Neural progenitor cell (in vitro differentiated cells): ENCODE measurements around the gene NUP133.

Experiments
- CTCF ChIP-seq: fragments of 200-600 bp; sonication (generic); IDR thresholded peaks from 2 replicates; pipeline ENCODE4 v1.5.1; 2017; ENCODE audit warnings: antibody characterized with exemption, mild to moderate bottlenecking
- EZH2phosphoT487 ChIP-seq: fragments of 200-600 bp; sonication (generic); IDR thresholded peaks from 2 replicates; pipeline ENCODE4 v1.6.1; 2017; ENCODE audit warnings: antibody characterized with exemption

- no peak for TF ChIP-seq EZH2phosphoT487
- TF ChIP-seq CTCF, result no peak
These were observed 31.8 kb upstream of the NUP133 start for GRCh38 chr1:229539863-229540506.
